Spleen (tissue), 11 donors: ENCODE results near the gene BHLHE40. TPM values are rescaled to one million over a fixed set of nuclear protein-coding genes. Genes with fewer than 3 reads are reported as not detected.

Experiments
- DNase-seq: peaks from one replicate; pipeline ENCODE4 v3.0.0-alpha.2; 2020
- H3K27ac ChIP-seq, 8 donors: fragments of 200-600 bp; sonication (generic) in 7 of 8; 1 replicate in 4 of 8; 2 replicates in 4 of 8; pipeline versions ENCODE4 v1.5.0 to v1.8.0; 2016 to 2021; ENCODE audit warnings: inconsistent platforms in 4 of 8, mild to moderate bottlenecking in 4 of 8, moderate library complexity in 1 of 8
- H3K27me3 ChIP-seq, 7 donors: fragments of 200-600 bp; sonication (generic) in 6 of 7; replicated peaks in 1 of 7; 1 replicate in 4 of 7; 2 replicates in 3 of 7; pipeline versions ENCODE4 v1.5.0 to v1.8.0; 2016 to 2021; ENCODE audit warnings: inconsistent platforms in 3 of 7, mild to moderate bottlenecking in 1 of 7
- H3K36me3 ChIP-seq, 6 donors: fragments of 200-600 bp; sonication (generic) in 5 of 6; 1 replicate in 4 of 6; 2 replicates in 2 of 6; pipeline versions ENCODE4 v1.5.0 to v1.8.0; 2016 to 2021; ENCODE audit warnings: inconsistent platforms in 2 of 6
- H3K4me1 ChIP-seq, 6 donors: fragments of 200-600 bp; sonication (generic) in 5 of 6; 1 replicate in 3 of 6; 2 replicates in 3 of 6; pipeline versions ENCODE4 v1.5.0 to v1.8.0; 2016 to 2021; ENCODE audit warnings: inconsistent platforms in 3 of 6
- H3K4me3 ChIP-seq, 8 donors: fragments of 200-600 bp; sonication (generic) in 7 of 8; 1 replicate in 4 of 8; 2 replicates in 4 of 8; pipeline versions ENCODE4 v1.5.0 to v1.8.0; 2016 to 2021; ENCODE audit warnings: inconsistent platforms in 4 of 8, mild to moderate bottlenecking in 4 of 8, moderate library complexity in 2 of 8
- H3K9me3 ChIP-seq, 8 donors: fragments of 200-600 bp; sonication (generic) in 7 of 8; 1 replicate in 4 of 8; 2 replicates in 4 of 8; pipeline versions ENCODE4 v1.5.0 to v1.8.0; 2016 to 2021; ENCODE audit warnings: inconsistent platforms in 4 of 8
- POLR2A ChIP-seq, 3 donors: fragments of 450-650 bp; IDR thresholded peaks; one replicate each; pipeline ENCODE4 v1.5.1; 2017; ENCODE audit warnings: antibody characterized with exemption in 3 of 3, mild to moderate bottlenecking in 1 of 3
- POLR2AphosphoS5 ChIP-seq, 3 donors: sonication (generic); formaldehyde crosslinking; IDR thresholded peaks; one replicate each; pipeline ENCODE4 v1.5.1; 2017; ENCODE audit warnings: antibody characterized with exemption in 3 of 3
- WGBS, 5 donors: extraction: QIAGEN DNeasy Blood & Tissue Kit in 3 of 5; methylation state at CpG; one replicate each; pipeline versions ENCODE4 v1.1.5 to v1.1.7; 2013 to 2018; 5-methylcytosine and 5-hydroxymethylcytosine counted together
- intact Hi-C: fragments of 100-400 bp; cut with DNase I; formaldehyde crosslinking; loops from one replicate; pipeline ENCODE4 v1.15.0; 2023; ENCODE audit warnings: low total_unique reads
- polyA plus RNA-seq, 3 donors: library from polyadenylated mRNA; stranded (reverse); fragments of 200-250 nt; gene quantifications; one replicate each; pipeline ENCODE4 v1.2.1, GENCODE V29; 2013
- total RNA-seq, 7 donors: library from RNA; depleted of rRNA in 3 of 7; stranded (reverse); fragments of >200 nt in 3 of 7; fragmentation: NEBNext Ultra II Directional in 4 of 7; extraction: Animal tissue kit (Norgen Biotek cat#: 25700) in 4 of 7; gene quantifications; one replicate each; pipeline versions ENCODE4 v1.1.0 to v1.2.1, GENCODE V29; 2016 to 2021
- TF ChIP-seq, protein P1 (sequence below), 11 experiments: fragments of 200-600 bp in 7 of 11; fragments of 450-650 bp in 4 of 11; sonication (generic) in 4 of 11; IDR thresholded peaks in 8 of 11; conservative IDR thresholded peaks in 3 of 11; 1 replicate in 7 of 11; 2 replicates in 4 of 11; pipeline versions ENCODE4 v1.4.0 to v1.8.0; 2016 to 2021; ENCODE audit warnings: antibody characterized with exemption in 11 of 11, inconsistent platforms in 4 of 11, mild to moderate bottlenecking in 1 of 11
- donor health status: healthy with polysubstance abuse.
- donor health status: DM: no; HTN: no; CAD: no; lungs with moderate emphysema.
- donor health status: DM: no; HTN: no; CAD: no.
- donor health status: Bipolar disorder and iron deficiency.
- donor health status: healthy.
- donor health status: DM: no; HTN: no; CAD: no.
- donor health status: DM: yes; HTN: yes; CAD: no.

The BHLHE40 gene
- total and polyA plus RNA-seq, 10 donors = 11.8 to 108 (median 30.0) TPM

DNA sequence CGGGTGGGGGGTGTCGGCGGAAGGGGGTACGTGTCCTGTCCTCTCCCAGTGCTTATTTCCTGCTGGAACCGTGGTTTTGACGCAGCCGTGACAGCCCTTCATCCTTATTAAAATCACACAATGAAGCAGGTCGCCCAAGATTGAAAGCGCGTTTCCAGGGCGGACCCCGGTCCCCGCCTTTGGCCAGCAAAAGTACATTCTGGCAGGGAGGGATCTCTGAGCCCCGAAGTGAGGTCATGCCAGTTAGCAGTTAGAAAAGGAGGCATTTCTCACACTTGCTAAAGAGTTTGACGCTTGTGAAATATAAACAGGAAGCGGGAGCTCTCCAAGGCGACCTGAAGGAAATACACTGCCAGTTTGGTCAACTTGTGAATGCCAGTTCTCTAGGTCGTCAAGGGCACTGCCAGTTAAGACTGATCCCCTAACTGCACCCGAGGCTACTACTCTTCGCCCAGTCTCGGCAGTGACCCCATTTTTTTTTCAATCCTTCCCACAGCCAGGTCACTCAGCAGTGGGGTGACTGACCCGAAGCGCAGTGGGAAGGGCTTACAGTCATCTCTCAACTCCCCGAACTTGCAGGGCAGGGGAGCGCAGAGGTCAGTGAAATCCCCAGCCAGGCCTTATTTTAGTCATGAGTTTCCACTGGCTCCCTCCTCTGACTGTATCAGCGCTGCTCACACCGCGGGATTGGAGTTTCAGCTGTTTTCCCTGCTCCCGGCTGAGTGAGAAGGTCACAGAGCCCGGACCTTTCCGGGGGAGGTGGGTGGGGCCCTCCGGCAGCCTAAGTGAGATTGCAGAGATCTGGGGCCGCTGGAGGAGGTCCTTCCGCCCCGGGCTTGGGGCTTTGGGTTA lies 2.0 kb upstream of the BHLHE40 start:
- Histone ChIP-seq H3K36me3 (peaks cover 0 to 11% (median 0%) of the 10 kb centered on the region in 6 donors), H3K4me3 (peak overlapping the region; percentile 88 to 99 (median 96)), H3K27me3 (no peaks in the 10 kb centered on the region), H3K27ac (peak overlapping the region; percentile 94 to 99 (median 98)), H3K4me1 (peaks cover 20 to 65% (median 48%) of the 10 kb centered on the region in 6 donors), H3K9me3 (no peaks in the 10 kb centered on the region)
- TF ChIP-seq, protein P1, sequence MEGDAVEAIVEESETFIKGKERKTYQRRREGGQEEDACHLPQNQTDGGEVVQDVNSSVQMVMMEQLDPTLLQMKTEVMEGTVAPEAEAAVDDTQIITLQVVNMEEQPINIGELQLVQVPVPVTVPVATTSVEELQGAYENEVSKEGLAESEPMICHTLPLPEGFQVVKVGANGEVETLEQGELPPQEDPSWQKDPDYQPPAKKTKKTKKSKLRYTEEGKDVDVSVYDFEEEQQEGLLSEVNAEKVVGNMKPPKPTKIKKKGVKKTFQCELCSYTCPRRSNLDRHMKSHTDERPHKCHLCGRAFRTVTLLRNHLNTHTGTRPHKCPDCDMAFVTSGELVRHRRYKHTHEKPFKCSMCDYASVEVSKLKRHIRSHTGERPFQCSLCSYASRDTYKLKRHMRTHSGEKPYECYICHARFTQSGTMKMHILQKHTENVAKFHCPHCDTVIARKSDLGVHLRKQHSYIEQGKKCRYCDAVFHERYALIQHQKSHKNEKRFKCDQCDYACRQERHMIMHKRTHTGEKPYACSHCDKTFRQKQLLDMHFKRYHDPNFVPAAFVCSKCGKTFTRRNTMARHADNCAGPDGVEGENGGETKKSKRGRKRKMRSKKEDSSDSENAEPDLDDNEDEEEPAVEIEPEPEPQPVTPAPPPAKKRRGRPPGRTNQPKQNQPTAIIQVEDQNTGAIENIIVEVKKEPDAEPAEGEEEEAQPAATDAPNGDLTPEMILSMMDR (IDR thresholded peaks at IDR 0.05 in 8 of 11, conservative IDR thresholded peaks at IDR 0.05 in 3 of 11) = no peak
- peak in 2 of 3 donors; percentile 57 to 79 for TF ChIP-seq POLR2AphosphoS5 (IDR thresholded peaks at IDR 0.05)
- intact Hi-C loops = no loop called here
- peak; percentile 93 for DNase-seq
- WGBS, 5 donors = 4 to 11% (median 6%) methylated on average over 30 to 35 of the region's 35 CpGs

- Histone ChIP-seq H3K4me1 (peaks cover 25 to 70% (median 54%) of the 10 kb centered on the region in 6 donors), H3K27me3 (no peaks in the 10 kb centered on the region), H3K36me3 (peaks cover 0 to 17% (median 5%) of the 10 kb centered on the region in 6 donors), H3K27ac (peak overlapping the region; percentile 94 to 99 (median 98)), H3K9me3 (no peaks in the 10 kb centered on the region), H3K4me3 (peak overlapping the region; percentile 88 to 99 (median 96))
- no peak for DNase-seq
- 0 to 1% (median 0%) methylated on average over 10 to 13 of the region's 13 CpGs for WGBS, 5 donors
- intact Hi-C loops = no loop called here
- TF ChIP-seq POLR2AphosphoS5 (IDR thresholded peaks at IDR 0.05) (no peak), POLR2A (IDR thresholded peaks at IDR 0.05) (no peak)
- TF ChIP-seq, protein P1 (IDR thresholded peaks at IDR 0.05 in 8 of 11, conservative IDR thresholded peaks at IDR 0.05 in 3 of 11) = no peak
These were observed 1.4 kb upstream of the BHLHE40 start for GRCh38 chr3:4977853-4978203.

- Histone ChIP-seq H3K27me3 (no peaks in the 10 kb centered on the region), H3K36me3 (peaks cover 0 to 23% (median 10%) of the 10 kb centered on the region in 6 donors), H3K4me3 (peak overlapping the region; percentile 88 to 99 (median 96)), H3K4me1 (peaks cover 30 to 71% (median 59%) of the 10 kb centered on the region in 6 donors), H3K9me3 (no peaks in the 10 kb centered on the region), H3K27ac (peak overlapping the region; percentile 94 to 99 (median 98))
- intact Hi-C loops = no loop called here
- TF ChIP-seq POLR2AphosphoS5 (IDR thresholded peaks at IDR 0.05) (peak; percentile 90 to 94 (median 93)), POLR2A (IDR thresholded peaks at IDR 0.05) (peak in 2 of 3 donors; percentile 16 to 41)
- TF ChIP-seq, protein P1 (IDR thresholded peaks at IDR 0.05 in 8 of 11, conservative IDR thresholded peaks at IDR 0.05 in 3 of 11) = peak in 2 of 11 experiments; percentile 18 to 21
- peak; percentile 98 for DNase-seq
- WGBS, 5 donors = 0 to 1% (median 1%) methylated on average over 44 to 76 of the region's 76 CpGs
These were observed 852 bp upstream of the BHLHE40 start for GRCh38 chr3:4978204-4978965.
